ENCODE results near the gene HSD17B2. TPM values are rescaled to one million over a fixed set of nuclear protein-coding genes. Genes with fewer than 3 reads are reported as not detected.

HSD17B2 gene
- total RNA-seq, 2 donors from 2014 or later: 0.80 to 1.0 TPM

GRCh38 chr16:82010649-82011048 is 24.4 kb upstream of the HSD17B2 start:
- no peak overlapping the region for H3K27ac ChIP-seq
- H3K27me3 ChIP-seq (replicated peaks; ENCODE audit: insufficient read depth): no peaks in the 10 kb centered on the region
- no peaks in the 10 kb centered on the region for H3K9me3 ChIP-seq
- DNase-seq (ENCODE audit: low spot score): no peak
- TF ChIP-seq CTCF (IDR thresholded peaks at IDR 0.05) (no peak), POLR2AphosphoS5 (IDR thresholded peaks at IDR 0.05) (no peak), POLR2A (IDR thresholded peaks at IDR 0.05) (no peak)
- no peaks in the 10 kb centered on the region for H3K36me3 ChIP-seq
- H3K4me1 ChIP-seq (replicated peaks): no peaks in the 10 kb centered on the region
- intact Hi-C loops (cut with DNase I): no loop called here
- 65% methylated on average over 8 of the region's 8 CpGs for WGBS
- peak overlapping the region; percentile 62 for H3K4me3 ChIP-seq

- intact Hi-C loops (cut with DNase I): no loop called here
- WGBS: 3% methylated on average over 30 of the region's 32 CpGs
- no peaks in the 10 kb centered on the region for H3K9me3 ChIP-seq
- TF ChIP-seq POLR2AphosphoS5 (IDR thresholded peaks at IDR 0.05) (peak; percentile 41), POLR2A (IDR thresholded peaks at IDR 0.05) (no peak), CTCF (IDR thresholded peaks at IDR 0.05) (no peak)
- no peaks in the 10 kb centered on the region for H3K4me1 ChIP-seq (replicated peaks)
- H3K4me3 ChIP-seq: peak within 1 kb of the TSS; percentile 62
- DNase-seq (ENCODE audit: low spot score): peak; percentile 50
- H3K36me3 ChIP-seq: no peaks in the 10 kb centered on the region
- no peaks in the 10 kb centered on the region for H3K27me3 ChIP-seq (replicated peaks; ENCODE audit: insufficient read depth)
- peak within 1 kb of the TSS in 1 of 2 donors; percentile 46 for H3K27ac ChIP-seq
Measured at GRCh38 chr16:82011199-82011641, 23.8 kb upstream of the HSD17B2 start, which contains the start of gene SDR42E1. TSS of gene SDR42E1 (minus strand) at chr16:82011470. CDS start at chr16:82000858, 10,612 bp downstream.

GRCh38 chr16:82013139-82013538 is 21.9 kb upstream of the HSD17B2 start:
- TF ChIP-seq POLR2A (IDR thresholded peaks at IDR 0.05) (no peak), CTCF (IDR thresholded peaks at IDR 0.05) (no peak), POLR2AphosphoS5 (IDR thresholded peaks at IDR 0.05) (no peak)

GRCh38 chr16:82016263-82016662 is 18.8 kb upstream of the HSD17B2 start:
- H3K36me3 ChIP-seq: no peaks in the 10 kb centered on the region
- WGBS: 20% methylated on average over 7 of the region's 7 CpGs
- no peaks in the 10 kb centered on the region for H3K4me1 ChIP-seq (replicated peaks)
- no peaks in the 10 kb centered on the region for H3K27me3 ChIP-seq (replicated peaks; ENCODE audit: insufficient read depth)
- no peak for TF ChIP-seq POLR2A (IDR thresholded peaks at IDR 0.05)
- peak; percentile 29 for TF ChIP-seq POLR2AphosphoS5 (IDR thresholded peaks at IDR 0.05)
- peak in 2 of 4 experiments; percentile 17 to 27 for TF ChIP-seq CTCF (IDR thresholded peaks at IDR 0.05)
- no peak overlapping the region for H3K4me3 ChIP-seq
- no peak overlapping the region for H3K27ac ChIP-seq
- intact Hi-C loops (cut with DNase I): no loop called here
- peak; percentile 35 for DNase-seq (ENCODE audit: low spot score)
- H3K9me3 ChIP-seq: no peaks in the 10 kb centered on the region

More at GRCh38 chr16:82013139-82013538, 21.9 kb upstream of the HSD17B2 start:
- intact Hi-C loops (cut with DNase I): no loop called here
- no peak for DNase-seq (ENCODE audit: low spot score)
- H3K36me3 ChIP-seq: no peaks in the 10 kb centered on the region
- no peak overlapping the region for H3K4me3 ChIP-seq
- no peaks in the 10 kb centered on the region for H3K27me3 ChIP-seq (replicated peaks; ENCODE audit: insufficient read depth)
- 80% methylated on average over 2 of the region's 2 CpGs for WGBS
- H3K27ac ChIP-seq: no peak overlapping the region
- no peaks in the 10 kb centered on the region for H3K9me3 ChIP-seq
- no peaks in the 10 kb centered on the region for H3K4me1 ChIP-seq (replicated peaks)

GRCh38 chr16:82016964-82017363 is 18.1 kb upstream of the HSD17B2 start:
- TF ChIP-seq POLR2AphosphoS5 (IDR thresholded peaks at IDR 0.05) (no peak), POLR2A (IDR thresholded peaks at IDR 0.05) (no peak), CTCF (IDR thresholded peaks at IDR 0.05) (no peak)
- H3K4me3 ChIP-seq: no peak overlapping the region
- no peaks in the 10 kb centered on the region for H3K27me3 ChIP-seq (replicated peaks; ENCODE audit: insufficient read depth)
- 70% methylated on average over 2 of the region's 2 CpGs for WGBS
- intact Hi-C loops (cut with DNase I): no loop called here
- DNase-seq (ENCODE audit: low spot score): no peak
- no peaks in the 10 kb centered on the region for H3K4me1 ChIP-seq (replicated peaks)
- H3K9me3 ChIP-seq: no peaks in the 10 kb centered on the region
- no peak overlapping the region for H3K27ac ChIP-seq
- H3K36me3 ChIP-seq: no peaks in the 10 kb centered on the region
